HEK293 (cell line): Measurements from ENCODE around the gene LYPD5.

ENCODE experiments used
- ZBTB7A ChIP-seq: fragments of 450-650 bp; formaldehyde crosslinking; IDR thresholded peaks from 2 replicates; pipeline ENCODE4 v1.5.1; 2016; ENCODE audit warnings: low read depth, missing biosample characterization, missing genetic modification characterization
- ZNF10 ChIP-seq: fragments of 450-650 bp; formaldehyde crosslinking; IDR thresholded peaks from 2 replicates; pipeline ENCODE4 v1.5.1; 2017; ENCODE audit warnings: missing biosample characterization, missing genetic modification characterization
- ZNF132 ChIP-seq: fragments of 450-650 bp; formaldehyde crosslinking; IDR thresholded peaks from 2 replicates; pipeline ENCODE4 v1.5.1; 2017; ENCODE audit warnings: missing biosample characterization, missing genetic modification characterization, borderline replicate concordance
- ZNF48 ChIP-seq: fragments of 450-650 bp; formaldehyde crosslinking; IDR thresholded peaks from 2 replicates; pipeline ENCODE4 v1.5.1; 2016; ENCODE audit warnings: missing biosample characterization, missing genetic modification characterization
- ZNF777 ChIP-seq: fragments of 450-650 bp; formaldehyde crosslinking; IDR thresholded peaks from 2 replicates; pipeline ENCODE4 v1.5.1; 2017; ENCODE audit warnings: missing biosample characterization, missing genetic modification characterization, borderline replicate concordance
- ZNF785 ChIP-seq: fragments of 450-650 bp; formaldehyde crosslinking; IDR thresholded peaks from 2 replicates; pipeline ENCODE4 v1.5.1; 2016; ENCODE audit warnings: missing biosample characterization, missing genetic modification characterization
- TF ChIP-seq, protein P1 (sequence below): fragments of 450-650 bp; formaldehyde crosslinking; IDR thresholded peaks from 2 replicates; pipeline ENCODE4 v1.5.1; 2016; ENCODE audit warnings: missing biosample characterization, missing genetic modification characterization
- TF ChIP-seq, protein P2 (sequence below): fragments of 450-650 bp; formaldehyde crosslinking; IDR thresholded peaks from 2 replicates; pipeline ENCODE4 v1.5.1; 2016; ENCODE audit warnings: missing biosample characterization, missing genetic modification characterization
- TF ChIP-seq, protein P3 (sequence below): fragments of 450-650 bp; formaldehyde crosslinking; IDR thresholded peaks from 2 replicates; pipeline ENCODE4 v1.5.1; 2016; ENCODE audit warnings: missing biosample characterization, missing genetic modification characterization
- TF ChIP-seq, protein P4 (sequence below): fragments of 450-650 bp; formaldehyde crosslinking; IDR thresholded peaks from 2 replicates; pipeline ENCODE4 v1.5.1; 2017; ENCODE audit warnings: missing biosample characterization, missing genetic modification characterization
- TF ChIP-seq, protein P5 (sequence below): sonication (generic); formaldehyde crosslinking; IDR thresholded peaks from 2 replicates; pipeline ENCODE4 v1.8.1; 2022; ENCODE audit warnings: mild to moderate bottlenecking, moderate library complexity, missing genetic modification reagents

DNA sequence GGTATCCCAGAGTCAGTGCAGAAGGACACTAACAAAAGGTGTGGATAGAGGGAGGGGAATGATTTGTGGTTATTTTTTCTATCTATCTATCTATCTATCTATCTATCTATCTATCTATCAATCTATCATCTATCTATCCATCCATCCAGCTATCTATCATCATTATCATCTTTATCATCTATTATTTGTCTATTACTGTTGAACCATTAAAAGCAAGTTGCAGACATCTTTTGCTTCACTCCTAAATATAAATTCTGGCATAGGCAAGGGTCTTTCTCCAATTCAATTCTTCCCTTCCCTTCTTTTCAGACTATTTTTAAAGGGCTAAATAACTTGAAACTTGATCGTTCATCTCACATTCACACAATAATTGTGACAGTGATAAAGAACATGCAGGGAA is 10.0 kb upstream of the LYPD5 start:
- TF ChIP-seq, protein P1, sequence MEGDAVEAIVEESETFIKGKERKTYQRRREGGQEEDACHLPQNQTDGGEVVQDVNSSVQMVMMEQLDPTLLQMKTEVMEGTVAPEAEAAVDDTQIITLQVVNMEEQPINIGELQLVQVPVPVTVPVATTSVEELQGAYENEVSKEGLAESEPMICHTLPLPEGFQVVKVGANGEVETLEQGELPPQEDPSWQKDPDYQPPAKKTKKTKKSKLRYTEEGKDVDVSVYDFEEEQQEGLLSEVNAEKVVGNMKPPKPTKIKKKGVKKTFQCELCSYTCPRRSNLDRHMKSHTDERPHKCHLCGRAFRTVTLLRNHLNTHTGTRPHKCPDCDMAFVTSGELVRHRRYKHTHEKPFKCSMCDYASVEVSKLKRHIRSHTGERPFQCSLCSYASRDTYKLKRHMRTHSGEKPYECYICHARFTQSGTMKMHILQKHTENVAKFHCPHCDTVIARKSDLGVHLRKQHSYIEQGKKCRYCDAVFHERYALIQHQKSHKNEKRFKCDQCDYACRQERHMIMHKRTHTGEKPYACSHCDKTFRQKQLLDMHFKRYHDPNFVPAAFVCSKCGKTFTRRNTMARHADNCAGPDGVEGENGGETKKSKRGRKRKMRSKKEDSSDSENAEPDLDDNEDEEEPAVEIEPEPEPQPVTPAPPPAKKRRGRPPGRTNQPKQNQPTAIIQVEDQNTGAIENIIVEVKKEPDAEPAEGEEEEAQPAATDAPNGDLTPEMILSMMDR = no peak
- TF ChIP-seq ZNF785 (tag by site-specific recombination) = no peak
- TF ChIP-seq ZNF132 (tag by site-specific recombination) = no peak
- TF ChIP-seq ZNF48 (tag by site-specific recombination) = no peak
- no peak for TF ChIP-seq ZBTB7A (tag by site-specific recombination)
- TF ChIP-seq, protein P2, sequence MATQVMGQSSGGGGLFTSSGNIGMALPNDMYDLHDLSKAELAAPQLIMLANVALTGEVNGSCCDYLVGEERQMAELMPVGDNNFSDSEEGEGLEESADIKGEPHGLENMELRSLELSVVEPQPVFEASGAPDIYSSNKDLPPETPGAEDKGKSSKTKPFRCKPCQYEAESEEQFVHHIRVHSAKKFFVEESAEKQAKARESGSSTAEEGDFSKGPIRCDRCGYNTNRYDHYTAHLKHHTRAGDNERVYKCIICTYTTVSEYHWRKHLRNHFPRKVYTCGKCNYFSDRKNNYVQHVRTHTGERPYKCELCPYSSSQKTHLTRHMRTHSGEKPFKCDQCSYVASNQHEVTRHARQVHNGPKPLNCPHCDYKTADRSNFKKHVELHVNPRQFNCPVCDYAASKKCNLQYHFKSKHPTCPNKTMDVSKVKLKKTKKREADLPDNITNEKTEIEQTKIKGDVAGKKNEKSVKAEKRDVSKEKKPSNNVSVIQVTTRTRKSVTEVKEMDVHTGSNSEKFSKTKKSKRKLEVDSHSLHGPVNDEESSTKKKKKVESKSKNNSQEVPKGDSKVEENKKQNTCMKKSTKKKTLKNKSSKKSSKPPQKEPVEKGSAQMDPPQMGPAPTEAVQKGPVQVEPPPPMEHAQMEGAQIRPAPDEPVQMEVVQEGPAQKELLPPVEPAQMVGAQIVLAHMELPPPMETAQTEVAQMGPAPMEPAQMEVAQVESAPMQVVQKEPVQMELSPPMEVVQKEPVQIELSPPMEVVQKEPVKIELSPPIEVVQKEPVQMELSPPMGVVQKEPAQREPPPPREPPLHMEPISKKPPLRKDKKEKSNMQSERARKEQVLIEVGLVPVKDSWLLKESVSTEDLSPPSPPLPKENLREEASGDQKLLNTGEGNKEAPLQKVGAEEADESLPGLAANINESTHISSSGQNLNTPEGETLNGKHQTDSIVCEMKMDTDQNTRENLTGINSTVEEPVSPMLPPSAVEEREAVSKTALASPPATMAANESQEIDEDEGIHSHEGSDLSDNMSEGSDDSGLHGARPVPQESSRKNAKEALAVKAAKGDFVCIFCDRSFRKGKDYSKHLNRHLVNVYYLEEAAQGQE (tag by site-specific recombination) = no peak
- TF ChIP-seq, protein P3, sequence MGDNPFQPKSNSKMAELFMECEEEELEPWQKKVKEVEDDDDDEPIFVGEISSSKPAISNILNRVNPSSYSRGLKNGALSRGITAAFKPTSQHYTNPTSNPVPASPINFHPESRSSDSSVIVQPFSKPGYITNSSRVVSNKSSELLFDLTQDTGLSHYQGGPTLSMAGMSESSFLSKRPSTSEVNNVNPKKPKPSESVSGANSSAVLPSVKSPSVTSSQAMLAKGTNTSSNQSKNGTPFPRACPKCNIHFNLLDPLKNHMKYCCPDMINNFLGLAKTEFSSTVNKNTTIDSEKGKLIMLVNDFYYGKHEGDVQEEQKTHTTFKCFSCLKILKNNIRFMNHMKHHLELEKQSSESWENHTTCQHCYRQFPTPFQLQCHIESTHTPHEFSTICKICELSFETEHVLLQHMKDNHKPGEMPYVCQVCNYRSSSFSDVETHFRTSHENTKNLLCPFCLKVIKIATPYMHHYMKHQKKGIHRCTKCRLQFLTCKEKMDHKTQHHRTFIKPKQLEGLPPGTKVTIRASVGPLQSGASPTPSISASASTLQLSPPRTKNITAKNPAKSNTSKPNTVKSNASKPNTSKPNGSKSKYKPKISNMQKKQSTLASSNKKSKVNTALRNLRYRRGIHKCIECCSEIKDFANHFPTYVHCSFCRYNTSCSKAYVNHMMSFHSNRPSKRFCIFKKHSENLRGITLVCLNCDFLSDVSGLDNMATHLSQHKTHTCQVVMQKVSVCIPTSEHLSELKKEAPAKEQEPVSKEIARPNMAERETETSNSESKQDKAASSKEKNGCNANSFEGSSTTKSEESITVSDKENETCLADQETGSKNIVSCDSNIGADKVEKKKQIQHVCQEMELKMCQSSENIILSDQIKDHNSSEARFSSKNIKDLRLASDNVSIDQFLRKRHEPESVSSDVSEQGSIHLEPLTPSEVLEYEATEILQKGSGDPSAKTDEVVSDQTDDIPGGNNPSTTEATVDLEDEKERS = no peak
- no peak for TF ChIP-seq ZNF777 (tag by site-specific recombination)
- TF ChIP-seq, protein P4, sequence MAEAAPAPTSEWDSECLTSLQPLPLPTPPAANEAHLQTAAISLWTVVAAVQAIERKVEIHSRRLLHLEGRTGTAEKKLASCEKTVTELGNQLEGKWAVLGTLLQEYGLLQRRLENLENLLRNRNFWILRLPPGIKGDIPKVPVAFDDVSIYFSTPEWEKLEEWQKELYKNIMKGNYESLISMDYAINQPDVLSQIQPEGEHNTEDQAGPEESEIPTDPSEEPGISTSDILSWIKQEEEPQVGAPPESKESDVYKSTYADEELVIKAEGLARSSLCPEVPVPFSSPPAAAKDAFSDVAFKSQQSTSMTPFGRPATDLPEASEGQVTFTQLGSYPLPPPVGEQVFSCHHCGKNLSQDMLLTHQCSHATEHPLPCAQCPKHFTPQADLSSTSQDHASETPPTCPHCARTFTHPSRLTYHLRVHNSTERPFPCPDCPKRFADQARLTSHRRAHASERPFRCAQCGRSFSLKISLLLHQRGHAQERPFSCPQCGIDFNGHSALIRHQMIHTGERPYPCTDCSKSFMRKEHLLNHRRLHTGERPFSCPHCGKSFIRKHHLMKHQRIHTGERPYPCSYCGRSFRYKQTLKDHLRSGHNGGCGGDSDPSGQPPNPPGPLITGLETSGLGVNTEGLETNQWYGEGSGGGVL (tag by site-specific recombination) = no peak
- TF ChIP-seq, protein P5, sequence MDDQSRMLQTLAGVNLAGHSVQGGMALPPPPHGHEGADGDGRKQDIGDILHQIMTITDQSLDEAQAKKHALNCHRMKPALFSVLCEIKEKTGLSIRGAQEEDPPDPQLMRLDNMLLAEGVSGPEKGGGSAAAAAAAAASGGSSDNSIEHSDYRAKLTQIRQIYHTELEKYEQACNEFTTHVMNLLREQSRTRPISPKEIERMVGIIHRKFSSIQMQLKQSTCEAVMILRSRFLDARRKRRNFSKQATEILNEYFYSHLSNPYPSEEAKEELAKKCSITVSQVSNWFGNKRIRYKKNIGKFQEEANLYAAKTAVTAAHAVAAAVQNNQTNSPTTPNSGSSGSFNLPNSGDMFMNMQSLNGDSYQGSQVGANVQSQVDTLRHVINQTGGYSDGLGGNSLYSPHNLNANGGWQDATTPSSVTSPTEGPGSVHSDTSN (CRISPR knock-in tag) = no peak
- no peak for TF ChIP-seq ZNF10
